Measurements from ENCODE around the gene NTSR2.
"Not testable (repeated sequence)": the region's sequence is repeated elsewhere in the genome, so short reads cannot be mapped to it uniquely, and the experiment has no call there.

Gene NTSR2

DNA sequence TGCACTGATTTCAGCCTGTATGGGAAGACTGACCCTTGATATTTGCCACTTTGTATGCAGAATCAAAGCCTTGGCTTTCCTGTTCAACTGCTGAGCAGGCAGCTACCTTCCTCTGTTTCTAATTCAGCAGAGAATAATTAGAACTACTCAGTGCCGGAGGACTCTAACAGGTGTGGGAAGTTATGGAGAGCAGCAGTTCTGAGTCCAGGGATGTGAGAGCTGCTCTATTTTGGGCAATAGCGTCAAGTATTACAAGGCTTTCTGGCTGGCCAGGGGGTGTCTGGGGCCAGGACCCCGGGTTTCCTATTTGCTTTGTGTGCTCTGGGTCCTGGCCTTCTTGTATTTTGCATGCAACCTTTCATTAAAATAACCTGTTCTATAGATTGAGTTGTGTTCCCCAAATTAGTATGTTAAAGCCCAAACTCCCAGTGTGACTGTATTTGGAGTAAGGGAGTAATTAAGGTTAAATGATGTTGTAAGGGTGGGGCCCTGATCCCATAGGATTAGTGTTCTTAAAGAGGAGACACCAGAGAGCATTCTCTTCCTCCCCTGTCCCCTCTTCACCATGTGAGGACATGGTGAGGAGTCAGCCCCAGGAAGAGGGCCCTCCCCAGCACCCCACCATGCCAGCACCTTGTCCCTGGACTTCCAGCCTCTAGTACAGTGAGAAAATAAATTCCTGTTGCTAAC, 5.6 kb upstream of the NTSR2 start:
- peaks cover under 1% of the 10 kb centered on the region for H3K4me1 Mint-ChIP-seq
- no peaks in the 10 kb centered on the region for H3K36me3 Mint-ChIP-seq
- H3K27me3 Mint-ChIP-seq, result peaks cover 19% of the 10 kb centered on the region
- H3K4me3 Mint-ChIP-seq, result no peak overlapping the region
- no peaks in the 10 kb centered on the region for H3K9me3 Mint-ChIP-seq
- H3K27ac Mint-ChIP-seq, result no peak overlapping the region

DNA sequence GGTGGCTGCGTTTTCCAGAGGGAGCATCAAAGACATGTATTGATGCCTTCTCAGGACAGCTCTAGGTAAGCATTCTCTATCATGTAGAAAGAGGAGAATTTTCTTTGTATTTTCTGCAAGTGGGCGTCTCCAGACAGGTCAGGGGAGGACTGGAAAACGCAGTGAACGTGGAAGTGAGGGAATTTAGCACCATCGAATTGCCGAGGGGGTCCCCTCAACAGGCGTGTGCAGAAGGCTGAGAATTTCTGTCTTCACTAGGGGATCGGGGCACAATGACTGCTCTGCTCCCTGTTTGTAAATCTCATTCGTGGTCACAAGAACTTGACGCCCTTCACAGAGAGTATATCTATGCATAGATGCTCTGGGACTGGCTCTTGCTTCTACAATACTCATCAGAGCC, 5.0 kb upstream of the NTSR2 start:
- no peak overlapping the region for H3K27ac Mint-ChIP-seq

DNA sequence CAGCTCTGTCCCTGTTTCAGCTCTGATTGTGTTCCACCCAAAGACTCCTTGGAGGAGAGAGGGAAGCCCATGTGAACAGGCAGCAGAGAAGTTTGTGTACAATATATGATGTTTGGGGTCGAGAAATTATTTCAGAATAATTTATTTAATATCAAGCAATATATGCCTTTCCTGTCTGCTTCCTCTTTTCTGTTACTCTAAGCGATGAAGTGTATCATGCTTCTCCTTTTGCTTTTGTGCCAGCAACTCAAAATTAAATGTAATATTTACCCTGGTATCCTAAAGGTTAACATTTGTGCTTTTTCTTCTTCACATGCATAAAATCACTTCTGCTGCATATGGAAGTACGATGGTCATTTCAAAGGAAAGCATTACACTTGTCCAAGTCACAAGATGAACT, 2.4 kb upstream of the NTSR2 start:
- H3K4me3 Mint-ChIP-seq, result no peak overlapping the region

More for the DNA sequence above, 5.0 kb upstream of the NTSR2 start:
- Mint-ChIP-seq H3K4me3 (no peak overlapping the region), H3K36me3 (peaks cover 3% of the 10 kb centered on the region), H3K9me3 (no peaks in the 10 kb centered on the region), H3K27me3 (peaks cover 24% of the 10 kb centered on the region), H3K4me1 (peaks cover 5% of the 10 kb centered on the region)

DNA sequence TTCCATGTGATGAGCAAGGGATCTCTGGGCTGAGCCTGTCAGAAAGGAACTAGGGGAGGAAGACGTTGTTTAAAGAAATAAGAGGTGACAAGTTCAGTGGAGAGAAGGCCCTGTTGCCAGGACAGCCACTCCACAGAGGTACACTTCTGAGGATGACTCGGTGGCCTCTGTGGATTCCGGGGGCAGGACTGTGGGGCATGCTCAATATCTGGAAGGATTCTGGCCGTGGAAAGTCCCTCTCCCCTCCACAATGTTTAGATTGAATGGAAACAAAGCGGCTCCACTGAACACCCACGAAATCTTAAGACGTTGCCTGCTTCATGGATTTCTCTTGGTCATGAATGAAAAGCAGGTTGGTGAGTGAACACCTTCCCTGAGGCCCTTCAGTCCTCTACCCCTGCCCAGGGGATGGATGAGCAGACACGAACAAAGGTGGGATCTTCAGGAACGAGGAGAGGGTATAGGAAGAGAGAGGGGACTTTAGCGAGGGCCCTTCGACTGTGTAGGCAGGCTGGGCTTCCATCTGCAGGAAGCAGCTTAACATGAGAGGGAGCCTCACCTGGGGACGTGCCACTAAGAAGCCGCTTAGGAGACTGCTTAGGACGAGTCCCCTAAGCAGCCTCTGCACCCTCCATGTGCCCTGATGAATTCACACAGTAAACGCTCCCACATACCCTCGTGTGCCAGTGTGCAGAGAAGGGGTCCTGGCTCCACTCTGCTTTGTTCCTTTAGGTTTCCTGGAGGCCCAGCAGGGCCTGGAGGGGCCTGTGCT, 1.9 kb downstream of the NTSR2 start:
- H3K4me3 Mint-ChIP-seq, result no peak overlapping the region
- peaks cover 5% of the 10 kb centered on the region for H3K36me3 Mint-ChIP-seq
- H3K27ac Mint-ChIP-seq, result no peak overlapping the region
- peaks cover 13% of the 10 kb centered on the region for H3K4me1 Mint-ChIP-seq
- no peaks in the 10 kb centered on the region for H3K9me3 Mint-ChIP-seq
- peaks cover 14% of the 10 kb centered on the region for H3K27me3 Mint-ChIP-seq

More for the DNA sequence above, 2.4 kb upstream of the NTSR2 start:
- peaks cover 31% of the 10 kb centered on the region for H3K27me3 Mint-ChIP-seq
- no peaks in the 10 kb centered on the region for H3K9me3 Mint-ChIP-seq
- H3K27ac Mint-ChIP-seq, result no peak overlapping the region
- peaks cover 13% of the 10 kb centered on the region for H3K4me1 Mint-ChIP-seq
- H3K36me3 Mint-ChIP-seq, result peaks cover 5% of the 10 kb centered on the region

DNA sequence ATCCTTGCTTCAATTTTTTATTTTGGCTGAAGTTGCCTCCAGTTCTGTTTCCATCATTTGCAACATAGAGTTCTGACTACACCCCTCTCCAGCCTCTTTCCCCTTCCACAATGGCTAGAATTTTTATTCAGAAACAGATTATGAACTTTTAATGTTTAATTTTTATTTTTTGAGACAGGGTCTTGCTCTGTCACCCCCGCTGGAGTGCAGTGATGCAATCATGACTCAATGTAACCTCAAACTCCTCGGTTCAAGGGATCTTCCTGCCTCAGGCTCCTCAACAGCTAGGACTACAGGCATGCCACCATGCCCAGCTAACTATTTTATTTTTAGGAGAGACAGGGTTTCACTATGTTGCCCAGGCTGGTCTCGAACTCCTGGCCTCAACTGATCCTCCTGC, 2.8 kb downstream of the NTSR2 start:
- H3K27me3 Mint-ChIP-seq, result peaks cover 14% of the 10 kb centered on the region
- H3K27ac Mint-ChIP-seq, result no peak overlapping the region
- peaks cover 2% of the 10 kb centered on the region for H3K9me3 Mint-ChIP-seq
- peaks cover 5% of the 10 kb centered on the region for H3K36me3 Mint-ChIP-seq
- no peak overlapping the region for H3K4me3 Mint-ChIP-seq
- H3K4me1 Mint-ChIP-seq, result peaks cover 13% of the 10 kb centered on the region

DNA sequence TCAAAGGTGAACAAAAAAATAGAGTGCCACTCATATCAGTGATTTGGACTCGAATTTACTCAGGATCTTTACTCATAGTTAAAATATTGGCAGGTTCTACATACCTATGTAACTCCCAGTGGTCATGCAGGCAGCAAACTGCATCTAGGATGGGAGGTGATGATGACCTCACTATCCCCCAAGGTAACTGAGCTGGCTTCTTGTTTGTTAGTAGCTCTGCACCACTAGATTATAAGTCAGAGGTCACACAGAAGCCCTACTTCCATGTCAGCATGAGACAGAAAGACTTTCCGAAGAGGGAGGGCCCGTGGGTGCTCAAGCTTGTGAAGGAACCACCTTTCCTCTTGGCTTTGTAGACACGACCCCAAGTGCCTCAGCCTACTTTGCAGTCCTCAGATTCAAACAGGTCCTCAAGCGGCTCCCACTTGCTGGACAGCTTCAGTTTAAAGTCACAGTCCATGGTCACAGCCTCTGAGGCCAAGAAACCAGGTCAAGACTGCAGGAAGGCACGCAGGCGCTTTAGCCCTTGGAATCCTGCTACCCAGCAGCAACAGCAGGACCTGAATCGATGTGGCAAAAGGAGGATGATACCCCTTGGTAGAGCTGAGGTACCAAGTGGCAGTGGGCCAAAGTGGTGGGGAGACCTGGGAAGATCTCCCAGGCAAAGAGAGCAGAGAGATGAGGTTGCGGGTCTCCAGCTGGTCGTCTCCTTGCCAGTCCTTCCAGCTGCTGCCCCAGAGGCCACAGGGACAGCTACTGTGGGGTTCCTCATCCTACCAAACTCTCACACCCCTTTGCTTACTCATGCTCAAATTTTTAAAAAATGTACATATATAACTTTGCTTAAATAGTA, 4.3 kb downstream of the NTSR2 start:
- Mint-ChIP-seq H3K36me3 (peaks cover 5% of the 10 kb centered on the region), H3K27me3 (peaks cover 18% of the 10 kb centered on the region), H3K27ac (no peak overlapping the region), H3K4me1 (peaks cover 13% of the 10 kb centered on the region), H3K9me3 (peaks cover 5% of the 10 kb centered on the region), H3K4me3 (no peak overlapping the region)

DNA sequence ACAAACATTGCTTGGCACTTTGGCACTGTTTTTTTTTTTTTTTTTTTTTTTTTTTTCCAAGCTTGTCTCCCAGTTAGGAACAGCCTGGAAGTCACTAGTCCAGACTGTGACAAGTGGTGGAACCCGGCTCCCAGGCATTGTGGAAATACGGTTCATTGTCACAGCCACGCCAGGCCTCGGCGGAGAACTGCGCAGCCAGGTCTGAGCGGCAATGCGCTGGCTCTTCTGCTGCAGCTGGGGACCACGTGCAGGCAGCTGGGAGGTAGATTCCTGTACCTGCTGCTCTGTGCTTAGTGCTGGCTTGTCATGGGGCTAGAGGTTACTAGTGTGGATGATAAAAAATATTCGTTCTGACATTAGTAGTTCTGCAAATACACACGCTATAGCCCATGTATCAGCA, 5.0 kb downstream of the NTSR2 start:
- H3K4me1 Mint-ChIP-seq, result peaks cover 7% of the 10 kb centered on the region
- peaks cover 5% of the 10 kb centered on the region for H3K9me3 Mint-ChIP-seq
- peaks cover 11% of the 10 kb centered on the region for H3K27me3 Mint-ChIP-seq
- H3K36me3 Mint-ChIP-seq, result peaks cover 2% of the 10 kb centered on the region
- H3K27ac Mint-ChIP-seq, result no peak overlapping the region
- no peak overlapping the region for H3K4me3 Mint-ChIP-seq

DNA sequence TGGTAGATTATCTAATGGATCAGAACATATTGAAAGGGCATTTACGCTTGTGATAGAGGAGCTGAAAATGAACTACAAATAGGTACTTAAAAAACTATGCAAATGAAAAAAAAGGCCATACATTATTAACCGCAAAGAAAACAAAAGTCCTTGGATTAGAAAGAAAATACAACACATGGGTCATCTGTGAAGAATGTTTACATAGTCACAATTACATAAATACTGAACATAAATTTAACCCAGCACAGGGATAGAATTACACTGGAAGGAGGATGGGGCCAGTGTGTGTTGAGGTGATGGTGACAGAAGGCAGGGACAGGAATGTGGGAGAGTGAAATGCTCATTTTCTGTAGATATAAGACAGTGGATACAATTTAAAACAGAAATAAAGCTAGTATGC, 6.6 kb downstream of the NTSR2 start:
- Mint-ChIP-seq H3K4me1 (peaks cover under 1% of the 10 kb centered on the region), H3K4me3 (no peak overlapping the region), H3K36me3 (no peaks in the 10 kb centered on the region), H3K9me3 (peaks cover 5% of the 10 kb centered on the region), H3K27me3 (peaks cover 7% of the 10 kb centered on the region), H3K27ac (no peak overlapping the region)

DNA sequence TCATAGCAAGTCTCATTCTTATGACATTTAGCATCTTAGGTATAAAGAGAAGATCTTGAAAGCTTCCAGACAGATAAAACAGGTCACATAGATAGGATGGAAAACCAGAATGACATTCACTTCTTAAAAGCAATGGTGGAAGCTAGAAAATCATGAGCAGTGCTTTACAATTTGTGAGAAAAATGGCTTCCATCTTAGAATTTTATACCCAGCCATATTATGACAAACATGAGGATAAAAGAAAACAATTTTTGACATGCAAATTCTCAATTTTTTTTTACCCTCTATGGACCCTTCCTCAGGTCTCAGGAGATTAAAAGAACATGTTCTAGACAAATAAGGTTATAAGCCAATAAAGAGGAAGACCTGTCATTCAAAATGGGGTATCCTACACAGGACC, 7.1 kb downstream of the NTSR2 start:
- Mint-ChIP-seq H3K9me3 (peaks cover 5% of the 10 kb centered on the region), H3K4me3 (no peak overlapping the region), H3K27me3 (peaks cover 7% of the 10 kb centered on the region), H3K27ac (no peak overlapping the region), H3K36me3 (no peaks in the 10 kb centered on the region), H3K4me1 (no peaks in the 10 kb centered on the region)

DNA sequence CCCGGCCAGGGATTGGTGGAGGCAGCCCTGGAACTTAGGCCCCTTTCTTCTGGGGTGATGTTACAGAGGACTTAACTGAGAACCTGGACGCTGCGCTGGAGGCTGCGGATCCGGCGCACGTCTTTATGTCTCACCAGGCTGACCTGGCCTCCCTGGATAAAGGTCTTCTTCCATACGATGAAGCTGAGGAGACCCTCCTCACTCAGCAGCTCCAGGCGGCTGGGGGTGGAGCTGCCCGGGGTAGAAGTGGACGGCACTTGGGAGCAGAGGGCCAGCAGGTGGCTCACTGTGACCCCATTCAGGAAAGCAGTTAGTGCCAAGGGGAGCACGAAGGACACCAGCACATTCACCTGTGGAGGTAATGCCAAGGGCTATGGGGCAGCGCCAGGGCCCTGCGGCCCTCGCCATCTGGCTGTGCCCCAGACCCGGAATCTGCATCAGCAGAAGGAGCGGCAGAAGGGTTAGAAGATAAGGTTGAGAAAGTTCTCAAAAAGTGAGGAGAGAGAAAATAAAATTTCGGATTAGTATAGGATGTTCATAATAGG, 8.0 kb downstream of the NTSR2 start:
- Mint-ChIP-seq H3K27me3 (peaks cover 7% of the 10 kb centered on the region), H3K27ac (no peak overlapping the region), H3K36me3 (no peaks in the 10 kb centered on the region), H3K4me1 (no peaks in the 10 kb centered on the region), H3K4me3 (no peak overlapping the region), H3K9me3 (peaks cover 5% of the 10 kb centered on the region)

DNA sequence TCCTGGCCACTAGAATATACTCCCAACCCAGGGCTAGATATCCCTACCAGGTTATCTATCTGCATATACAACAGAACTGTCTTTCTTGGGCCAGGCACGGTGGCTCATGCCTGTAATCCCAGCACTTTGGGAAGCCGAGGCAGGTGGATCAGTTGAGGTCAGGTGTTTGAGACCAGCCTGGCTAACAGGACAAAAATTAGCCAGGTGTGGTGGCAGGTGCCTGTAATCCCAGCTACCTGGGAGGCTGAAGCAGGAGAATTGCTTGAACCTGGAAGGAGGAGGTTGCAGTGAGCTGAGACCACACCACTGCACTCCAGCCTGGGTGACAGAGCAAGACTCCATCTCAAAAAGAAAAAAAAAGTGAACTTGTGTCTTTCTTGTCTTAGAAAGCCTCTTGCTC, 9.6 kb downstream of the NTSR2 start:
- H3K4me1 Mint-ChIP-seq, H3K36me3 Mint-ChIP-seq, H3K27ac Mint-ChIP-seq, H3K4me3 Mint-ChIP-seq, H3K9me3 Mint-ChIP-seq, H3K27me3 Mint-ChIP-seq: not testable (repeated sequence)

DNA sequence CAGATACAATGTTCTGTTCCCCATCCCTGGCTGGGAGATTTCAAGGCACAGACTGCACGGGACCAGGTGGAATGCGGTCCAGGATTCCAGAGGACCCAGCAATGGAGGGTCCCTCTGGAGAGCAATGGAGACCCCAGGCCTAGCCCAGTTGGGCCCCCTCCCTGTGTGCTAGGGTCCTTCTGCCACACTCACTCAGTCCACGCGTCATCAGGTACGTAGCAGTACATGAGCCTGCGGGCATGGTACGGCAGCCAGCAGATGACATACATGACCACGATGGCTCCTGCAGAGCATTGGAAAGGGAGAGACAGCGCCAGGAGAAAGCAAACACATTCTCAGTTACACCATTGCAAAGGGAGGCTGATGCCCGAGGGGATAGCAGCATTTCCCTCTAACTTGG, 10.1 kb downstream of the NTSR2 start:
- Mint-ChIP-seq H3K4me3 (no peak overlapping the region), H3K27me3 (peaks cover 7% of the 10 kb centered on the region), H3K4me1 (no peaks in the 10 kb centered on the region), H3K9me3 (peaks cover 5% of the 10 kb centered on the region), H3K36me3 (no peaks in the 10 kb centered on the region), H3K27ac (no peak overlapping the region)

DNA sequence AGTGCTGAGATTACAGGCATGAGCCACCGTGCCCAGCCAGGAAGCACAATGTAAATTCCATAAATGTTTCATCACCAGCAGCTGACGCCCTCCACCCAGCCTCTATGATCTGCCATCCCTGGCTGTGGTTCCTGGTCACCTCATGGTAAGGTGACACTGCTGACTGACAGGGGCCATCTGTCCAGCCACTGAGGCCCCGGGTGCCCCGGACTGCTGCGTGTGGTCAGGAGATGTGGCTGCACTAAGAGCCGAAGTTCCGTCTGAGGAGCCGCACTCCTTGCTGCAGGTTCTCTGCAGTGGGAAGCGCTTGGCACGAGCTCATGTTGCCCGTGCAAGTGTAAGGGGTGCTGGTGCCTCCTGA, 10.9 kb downstream of the NTSR2 start:
- Mint-ChIP-seq H3K27me3 (peaks cover 7% of the 10 kb centered on the region), H3K36me3 (no peaks in the 10 kb centered on the region), H3K27ac (no peak overlapping the region), H3K4me3 (no peak overlapping the region), H3K9me3 (peaks cover 5% of the 10 kb centered on the region), H3K4me1 (no peaks in the 10 kb centered on the region)

DNA sequence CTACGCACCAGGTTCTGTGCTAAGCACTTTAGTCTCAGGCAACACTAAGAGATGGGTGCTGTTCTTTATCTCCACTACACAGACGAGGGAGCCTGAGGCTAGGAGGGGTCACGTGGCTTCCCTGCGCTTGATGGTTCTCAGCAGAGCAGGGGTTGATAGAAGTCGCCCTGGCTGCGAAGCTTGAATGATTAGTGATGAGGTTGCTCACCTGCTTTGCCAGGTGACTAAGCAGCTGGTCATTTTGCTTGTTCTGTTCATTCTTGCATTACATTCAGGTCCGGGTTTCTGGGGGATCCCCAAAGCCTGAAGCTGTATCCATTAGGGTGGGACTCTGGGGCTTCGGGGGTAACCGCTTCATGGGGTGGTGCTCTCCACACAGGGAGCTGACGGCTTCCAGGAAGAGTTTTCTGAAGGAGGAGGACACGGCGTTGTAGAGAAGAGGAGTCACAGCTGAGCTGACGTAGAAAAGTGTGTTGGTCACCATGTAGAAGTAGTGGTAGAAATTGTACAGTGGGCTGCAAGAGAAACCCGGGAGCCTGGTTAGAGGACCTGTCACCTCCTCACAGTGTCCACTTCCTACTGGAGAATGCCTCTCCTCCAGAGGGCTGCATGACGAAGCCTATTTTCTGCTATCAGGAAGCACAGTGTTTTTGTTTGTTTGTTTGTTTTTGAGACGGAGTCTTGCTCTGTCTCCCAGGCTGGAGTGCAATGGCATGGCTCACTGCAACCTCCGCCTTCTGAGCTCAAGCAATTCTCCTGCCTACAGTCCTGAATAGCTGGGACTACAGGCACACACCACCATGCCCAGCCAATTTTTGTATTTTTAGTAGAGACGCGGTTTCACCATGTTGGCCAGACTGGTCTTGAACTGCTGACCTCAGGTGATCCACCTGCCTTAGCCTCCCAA, 11.5 kb downstream of the NTSR2 start:
- no peak overlapping the region for H3K27ac Mint-ChIP-seq
- H3K4me1 Mint-ChIP-seq, result no peaks in the 10 kb centered on the region
- H3K27me3 Mint-ChIP-seq, result peaks cover 7% of the 10 kb centered on the region
- H3K36me3 Mint-ChIP-seq, result no peaks in the 10 kb centered on the region
- H3K9me3 Mint-ChIP-seq, result peaks cover 5% of the 10 kb centered on the region
- no peak overlapping the region for H3K4me3 Mint-ChIP-seq

DNA sequence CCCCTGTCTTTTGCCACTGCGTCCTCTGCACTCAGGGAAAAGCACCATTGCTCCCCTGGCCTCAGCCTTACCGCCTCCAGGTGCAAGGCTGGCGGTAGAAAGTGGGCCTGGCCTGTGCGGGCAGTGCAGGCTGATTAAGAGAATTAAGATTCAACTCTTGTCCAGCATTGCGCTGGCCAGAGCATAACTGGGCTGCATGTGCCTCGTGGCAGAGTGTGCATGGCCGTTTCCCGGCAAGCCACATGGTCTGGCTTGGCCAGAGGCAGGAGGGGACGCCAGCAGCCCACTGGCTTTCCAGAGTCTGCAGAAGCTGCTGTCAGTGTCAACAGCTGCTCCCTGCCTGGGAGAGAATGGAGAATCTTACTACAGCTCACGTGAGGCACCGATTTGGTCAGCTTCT, 12.3 kb downstream of the NTSR2 start:
- peaks cover 7% of the 10 kb centered on the region for H3K27me3 Mint-ChIP-seq
- H3K4me1 Mint-ChIP-seq, result no peaks in the 10 kb centered on the region
- H3K9me3 Mint-ChIP-seq, result peaks cover 5% of the 10 kb centered on the region
- no peak overlapping the region for H3K27ac Mint-ChIP-seq
- H3K4me3 Mint-ChIP-seq, result no peak overlapping the region
- H3K36me3 Mint-ChIP-seq, result no peaks in the 10 kb centered on the region

Data from activated naive CD4-positive, alpha-beta T cell treated with anti-CD3 and anti-CD28 coated beads, Interleukin-2, amount 50 U/mL, for 24 hours (primary cell).